Measurements from ENCODE around the gene PRPF19. TPM values are rescaled to one million over a fixed set of nuclear protein-coding genes. Genes with fewer than 3 reads are reported as not detected.
A peak's percentile ranks its signal among the peaks of the same experiment; 100 is the strongest.

Gene PRPF19
- total and polyA plus RNA-seq, 9 of the 15 experiments (the other 6 are each of a cell fraction or from before 2014, with no cell fraction given), result 9.4 to 212 (median 73.2) TPM

DNA sequence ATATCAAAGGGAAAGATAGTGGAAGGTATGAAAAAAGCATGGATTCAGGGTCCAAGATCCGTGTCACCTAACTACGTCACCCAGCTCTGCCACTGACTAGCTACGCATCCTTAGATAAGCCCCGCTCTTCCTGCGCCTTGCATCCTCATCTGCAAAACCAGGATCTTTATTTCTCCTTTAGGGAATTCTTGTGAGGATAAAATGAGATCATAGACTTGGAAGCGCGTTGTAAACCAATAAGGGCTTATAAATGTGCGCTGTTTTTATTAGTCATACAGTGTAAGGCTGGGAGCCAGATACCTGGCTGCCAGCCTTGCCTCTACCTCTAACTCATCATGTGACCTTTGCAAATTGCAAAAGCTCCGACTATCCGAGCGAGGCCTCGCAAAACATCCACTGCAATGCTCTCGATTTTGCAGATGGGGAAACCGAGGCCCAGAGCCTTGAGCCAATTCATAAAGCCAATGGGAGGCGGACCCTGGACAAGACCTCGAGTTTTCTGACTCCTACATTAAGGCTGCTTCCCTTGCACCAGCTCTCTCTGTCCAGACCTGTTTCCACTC is 753 bp downstream of the PRPF19 start (continued):
- TF ChIP-seq RAD51 (IDR thresholded peaks at IDR 0.05; ENCODE audit: borderline replicate concordance, low read depth), result peak; percentile 22; the same call in 1 of the 2 replicates
- 0 out of 2 replicates have a peak, but pooled peaks have one; percentile 30 for TF ChIP-seq GATAD2A (IDR thresholded peaks at IDR 0.05)
- no peak for TF ChIP-seq ATF1 (CRISPR knock-in tag; IDR thresholded peaks at IDR 0.05)
- peak; percentile 77 for TF ChIP-seq ATF1 (tag; IDR thresholded peaks at IDR 0.05)
- TF ChIP-seq SMARCA4 (IDR thresholded peaks at IDR 0.05), result peak; percentile 29; the same call in 1 of the 2 replicates
- TF ChIP-seq HCFC1 (IDR thresholded peaks at IDR 0.05; ENCODE audit: low read depth, low read length), result no peak
- TF ChIP-seq, protein P1, sequence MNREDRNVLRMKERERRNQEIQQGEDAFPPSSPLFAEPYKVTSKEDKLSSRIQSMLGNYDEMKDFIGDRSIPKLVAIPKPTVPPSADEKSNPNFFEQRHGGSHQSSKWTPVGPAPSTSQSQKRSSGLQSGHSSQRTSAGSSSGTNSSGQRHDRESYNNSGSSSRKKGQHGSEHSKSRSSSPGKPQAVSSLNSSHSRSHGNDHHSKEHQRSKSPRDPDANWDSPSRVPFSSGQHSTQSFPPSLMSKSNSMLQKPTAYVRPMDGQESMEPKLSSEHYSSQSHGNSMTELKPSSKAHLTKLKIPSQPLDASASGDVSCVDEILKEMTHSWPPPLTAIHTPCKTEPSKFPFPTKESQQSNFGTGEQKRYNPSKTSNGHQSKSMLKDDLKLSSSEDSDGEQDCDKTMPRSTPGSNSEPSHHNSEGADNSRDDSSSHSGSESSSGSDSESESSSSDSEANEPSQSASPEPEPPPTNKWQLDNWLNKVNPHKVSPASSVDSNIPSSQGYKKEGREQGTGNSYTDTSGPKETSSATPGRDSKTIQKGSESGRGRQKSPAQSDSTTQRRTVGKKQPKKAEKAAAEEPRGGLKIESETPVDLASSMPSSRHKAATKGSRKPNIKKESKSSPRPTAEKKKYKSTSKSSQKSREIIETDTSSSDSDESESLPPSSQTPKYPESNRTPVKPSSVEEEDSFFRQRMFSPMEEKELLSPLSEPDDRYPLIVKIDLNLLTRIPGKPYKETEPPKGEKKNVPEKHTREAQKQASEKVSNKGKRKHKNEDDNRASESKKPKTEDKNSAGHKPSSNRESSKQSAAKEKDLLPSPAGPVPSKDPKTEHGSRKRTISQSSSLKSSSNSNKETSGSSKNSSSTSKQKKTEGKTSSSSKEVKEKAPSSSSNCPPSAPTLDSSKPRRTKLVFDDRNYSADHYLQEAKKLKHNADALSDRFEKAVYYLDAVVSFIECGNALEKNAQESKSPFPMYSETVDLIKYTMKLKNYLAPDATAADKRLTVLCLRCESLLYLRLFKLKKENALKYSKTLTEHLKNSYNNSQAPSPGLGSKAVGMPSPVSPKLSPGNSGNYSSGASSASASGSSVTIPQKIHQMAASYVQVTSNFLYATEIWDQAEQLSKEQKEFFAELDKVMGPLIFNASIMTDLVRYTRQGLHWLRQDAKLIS (CRISPR knock-in tag; IDR thresholded peaks at IDR 0.05), result 0 out of 2 replicates have a peak, but pooled peaks have one; percentile 56
- TF ChIP-seq, protein P2, sequence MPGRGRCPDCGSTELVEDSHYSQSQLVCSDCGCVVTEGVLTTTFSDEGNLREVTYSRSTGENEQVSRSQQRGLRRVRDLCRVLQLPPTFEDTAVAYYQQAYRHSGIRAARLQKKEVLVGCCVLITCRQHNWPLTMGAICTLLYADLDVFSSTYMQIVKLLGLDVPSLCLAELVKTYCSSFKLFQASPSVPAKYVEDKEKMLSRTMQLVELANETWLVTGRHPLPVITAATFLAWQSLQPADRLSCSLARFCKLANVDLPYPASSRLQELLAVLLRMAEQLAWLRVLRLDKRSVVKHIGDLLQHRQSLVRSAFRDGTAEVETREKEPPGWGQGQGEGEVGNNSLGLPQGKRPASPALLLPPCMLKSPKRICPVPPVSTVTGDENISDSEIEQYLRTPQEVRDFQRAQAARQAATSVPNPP (IDR thresholded peaks at IDR 0.05; ENCODE audit: borderline replicate concordance, insufficient read depth, insufficient read length), result no peak
- no peak for TF ChIP-seq ZNF707 (CRISPR knock-in tag; conservative IDR thresholded peaks at IDR 0.05)
